Measurements from ENCODE around the gene FRMD4A.

The FRMD4A gene

DNA sequence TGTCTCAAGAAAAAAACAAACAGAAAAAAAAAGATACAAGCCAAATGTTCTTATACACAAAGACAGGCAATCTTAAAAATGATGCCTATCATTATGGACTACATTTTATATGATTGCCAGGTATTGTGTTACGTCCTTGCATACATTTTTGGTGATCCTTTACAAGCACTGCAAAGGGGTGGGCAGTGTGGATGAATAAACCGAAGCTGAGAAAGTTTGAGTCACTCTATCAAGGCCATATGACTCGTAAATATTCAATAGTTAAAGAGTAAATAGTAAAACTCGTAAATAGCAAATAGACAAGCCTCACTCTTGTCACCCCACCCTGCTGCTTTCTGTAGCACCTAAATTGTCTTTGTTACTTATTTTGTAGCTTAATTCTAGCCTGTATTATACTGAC, 326.2 kb downstream of the FRMD4A start:
- FAIRE-seq = no peak

DNA sequence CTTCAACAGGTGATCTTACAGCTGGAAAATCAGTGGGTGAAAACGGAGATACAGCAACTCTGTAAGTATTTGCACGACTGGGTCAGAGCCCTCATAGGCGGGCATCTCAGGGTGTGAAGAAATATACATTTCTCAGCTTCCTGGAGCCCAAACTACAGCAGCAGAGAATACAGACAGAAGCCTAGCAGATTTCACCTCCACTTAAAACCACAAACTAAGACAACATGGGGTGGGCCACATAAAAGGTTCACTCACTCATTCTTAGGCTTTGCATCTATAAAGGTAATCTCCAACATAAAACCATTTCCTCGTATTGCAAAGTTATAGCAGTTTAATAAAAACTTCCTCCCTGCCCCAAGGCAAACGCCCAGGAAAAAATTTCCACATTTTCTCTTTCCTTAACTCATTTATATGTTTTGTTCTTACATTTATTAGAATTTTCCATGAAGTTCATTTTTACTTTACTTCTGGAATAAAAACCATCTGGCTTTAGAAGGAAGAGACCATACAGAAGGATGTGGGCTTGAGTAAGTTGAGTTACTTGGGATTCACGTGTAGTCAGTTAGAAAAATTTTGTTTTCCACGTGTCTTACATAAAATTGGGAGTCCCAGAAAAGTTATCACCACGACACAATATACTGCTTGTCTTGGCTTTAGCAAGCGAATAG, 327.1 kb downstream of the FRMD4A start:
- FAIRE-seq = no peak

DNA sequence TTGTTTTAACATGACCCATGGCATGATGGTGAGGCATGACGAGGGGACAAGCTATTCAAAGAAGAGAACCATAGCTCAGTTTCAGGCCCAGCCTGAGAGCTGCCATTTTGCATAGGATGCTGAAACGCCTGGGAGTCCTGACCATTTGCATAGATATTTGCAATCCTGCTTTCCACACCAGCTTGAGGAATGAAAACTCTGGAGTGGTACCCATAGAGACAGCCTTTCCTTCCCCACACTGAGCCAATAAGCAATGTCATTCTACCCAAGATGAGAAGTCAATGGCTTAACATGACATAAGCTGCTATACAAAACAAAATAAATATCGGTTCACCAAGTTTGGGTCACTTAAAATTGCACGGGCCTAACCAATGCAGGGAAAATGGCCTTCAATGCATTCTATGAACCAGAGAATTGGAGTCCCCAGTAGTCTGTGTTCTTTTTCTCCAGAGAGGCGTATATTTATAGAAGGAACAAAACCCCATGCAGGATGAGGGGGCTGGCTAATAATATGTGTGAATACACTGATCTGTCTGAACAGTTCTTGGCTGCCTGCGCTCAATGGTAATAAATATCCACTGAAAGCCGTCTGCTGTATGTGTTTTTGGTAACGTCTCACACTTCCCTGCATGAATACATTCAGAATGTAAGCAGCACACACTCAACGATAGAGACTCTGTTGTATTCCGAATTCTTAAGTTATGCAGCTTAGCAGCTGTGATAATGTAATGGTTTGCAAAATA, 329.3 kb downstream of the FRMD4A start:
- FAIRE-seq = no peak

DNA sequence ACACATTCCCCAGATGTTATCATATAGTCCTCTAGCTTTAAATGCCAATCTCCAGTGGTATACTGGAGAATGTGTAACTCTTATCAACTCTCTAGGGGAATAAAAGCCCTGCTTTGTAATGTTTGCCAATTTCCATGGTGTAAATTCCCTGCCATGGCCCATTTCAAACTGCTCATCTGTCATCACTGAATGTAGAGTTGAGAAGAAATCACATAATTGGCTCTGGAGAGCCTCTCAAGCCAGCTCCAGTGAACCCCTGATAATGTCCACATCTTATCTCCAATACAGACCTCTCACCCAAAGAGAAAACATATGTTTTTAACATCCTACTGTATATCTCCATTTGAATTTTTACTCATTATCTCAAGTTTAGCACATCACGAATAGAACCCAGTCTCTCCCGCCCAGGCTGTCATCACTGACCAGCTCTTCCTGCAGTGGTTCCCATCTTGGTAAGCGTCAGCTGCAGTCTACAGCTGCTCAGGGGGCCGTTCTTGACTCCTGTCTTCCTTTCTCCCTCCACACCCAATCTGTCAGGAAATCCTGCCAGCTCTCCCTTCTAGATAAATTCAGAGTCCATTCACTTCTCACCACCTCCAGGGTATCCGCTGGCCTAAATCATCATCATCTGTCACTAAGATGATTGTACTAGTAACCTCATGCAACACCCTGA, 332.4 kb downstream of the FRMD4A start:
- no peak for FAIRE-seq

DNA sequence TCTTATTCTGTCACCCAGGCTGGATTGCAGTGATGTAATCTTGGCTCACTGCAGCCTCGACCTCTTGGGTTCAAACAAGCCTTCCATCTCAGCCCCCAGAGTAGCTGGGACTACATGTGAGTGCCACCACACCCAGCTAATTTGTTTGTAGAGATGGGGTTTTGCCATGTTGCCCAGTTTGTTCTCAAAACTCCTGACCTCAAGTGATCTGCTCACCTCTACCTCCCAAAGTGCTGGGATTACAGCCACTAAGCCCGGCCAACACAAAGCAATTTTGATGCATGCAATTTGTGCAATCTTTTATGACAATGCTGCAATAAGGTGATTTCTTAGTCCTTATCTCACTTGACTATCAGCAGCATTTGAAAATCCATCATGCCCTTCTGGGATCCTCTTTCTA, 333.1 kb downstream of the FRMD4A start:
- FAIRE-seq = no peak

DNA sequence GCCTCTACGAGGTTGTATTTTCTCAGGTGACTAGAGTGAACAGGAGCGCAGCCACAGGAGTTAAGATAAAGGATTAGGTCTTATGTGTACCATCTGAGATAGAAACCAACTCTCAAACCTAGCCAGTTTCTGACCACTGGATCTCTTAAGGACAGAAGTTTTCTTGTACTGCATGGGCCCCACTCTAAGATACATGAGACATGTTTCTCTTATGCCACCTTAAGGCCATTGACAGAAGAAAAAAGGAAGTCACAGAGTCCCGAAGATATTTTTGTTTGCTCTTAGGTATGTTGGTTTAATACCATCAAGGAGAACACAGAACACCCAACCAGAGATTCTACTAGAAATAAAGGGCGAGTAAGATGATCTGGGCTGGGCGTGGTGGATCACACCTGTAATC, 335.8 kb downstream of the FRMD4A start:
- FAIRE-seq = no peak

DNA sequence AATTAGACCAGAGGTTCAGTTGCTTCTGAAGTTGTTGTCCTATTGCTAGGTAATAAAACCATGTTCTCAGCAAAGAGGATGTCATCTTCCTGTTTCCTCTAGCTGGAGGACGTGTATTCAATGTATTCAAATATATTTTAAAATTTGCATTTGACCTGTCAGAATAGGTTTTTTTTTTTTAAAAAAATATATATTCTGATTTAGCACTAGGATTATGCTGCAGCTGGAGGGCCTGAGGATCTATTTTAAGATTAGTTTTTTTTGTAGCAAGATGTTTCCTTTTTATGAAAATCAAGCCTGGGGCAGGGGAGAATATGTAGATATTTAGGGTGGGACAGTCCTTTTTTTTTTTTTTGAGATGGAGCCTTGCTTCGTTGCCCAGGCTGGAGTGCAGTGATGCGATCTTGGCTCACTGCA, 337.0 kb downstream of the FRMD4A start:
- FAIRE-seq = no peak

DNA sequence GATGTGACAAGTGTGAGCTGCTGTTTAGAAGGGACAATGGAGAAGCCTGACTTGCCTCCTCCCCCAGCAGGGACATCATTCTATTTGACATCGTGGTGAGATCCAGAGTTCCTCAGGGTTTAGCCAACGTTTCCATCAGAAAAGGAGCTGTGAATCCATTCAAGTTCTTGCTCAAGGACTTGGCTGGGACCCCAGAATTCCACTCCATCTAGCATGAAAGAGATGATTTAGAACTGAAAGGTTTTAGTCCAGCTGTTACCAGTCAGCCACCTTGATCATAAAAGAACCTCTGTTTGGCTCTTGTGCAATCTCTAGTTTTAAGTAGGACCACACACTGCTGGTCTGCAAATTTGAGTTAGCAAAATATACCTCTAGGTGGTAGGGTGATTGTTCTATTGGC, 337.6 kb downstream of the FRMD4A start:
- FAIRE-seq = no peak

DNA sequence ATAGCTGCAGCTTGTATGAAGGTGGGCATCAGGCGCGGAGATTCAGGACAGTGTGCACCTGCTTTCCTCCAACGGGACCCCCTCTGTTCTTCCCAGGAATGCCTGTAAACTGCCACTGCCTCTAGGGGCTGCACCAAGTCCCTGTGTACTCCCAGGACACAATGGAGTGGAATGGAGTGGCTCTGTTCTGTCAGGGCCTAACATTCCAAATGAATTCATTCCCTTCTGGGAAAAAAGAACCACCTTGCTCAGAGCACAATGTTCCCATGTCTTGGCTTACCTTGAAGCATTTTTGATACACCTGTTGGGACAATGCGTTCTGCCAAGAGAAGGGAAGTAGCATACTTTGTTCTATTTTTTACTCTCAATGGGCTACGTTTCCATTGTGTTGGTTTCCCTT, 339.4 kb downstream of the FRMD4A start:
- no peak for FAIRE-seq

DNA sequence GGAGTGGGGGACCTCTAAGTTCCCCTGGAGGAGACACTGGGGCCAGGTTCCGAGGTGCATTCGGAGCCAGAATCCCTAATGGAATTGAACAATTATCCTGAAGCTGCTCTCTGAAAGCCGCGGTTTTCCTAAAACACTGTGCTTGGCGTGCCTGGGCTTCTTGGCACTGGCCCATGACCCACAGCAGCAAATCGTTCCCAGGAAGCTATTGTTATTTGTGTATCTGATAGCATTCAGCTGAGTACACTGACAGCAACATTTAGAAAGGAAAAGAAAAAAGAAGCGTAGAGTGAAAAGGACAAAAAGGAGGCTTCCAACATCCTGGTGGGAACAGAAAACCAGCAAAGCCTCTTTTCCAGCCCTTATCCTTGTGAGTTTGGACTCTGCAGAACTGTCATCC, 339.8 kb downstream of the FRMD4A start:
- no peak for FAIRE-seq

DNA sequence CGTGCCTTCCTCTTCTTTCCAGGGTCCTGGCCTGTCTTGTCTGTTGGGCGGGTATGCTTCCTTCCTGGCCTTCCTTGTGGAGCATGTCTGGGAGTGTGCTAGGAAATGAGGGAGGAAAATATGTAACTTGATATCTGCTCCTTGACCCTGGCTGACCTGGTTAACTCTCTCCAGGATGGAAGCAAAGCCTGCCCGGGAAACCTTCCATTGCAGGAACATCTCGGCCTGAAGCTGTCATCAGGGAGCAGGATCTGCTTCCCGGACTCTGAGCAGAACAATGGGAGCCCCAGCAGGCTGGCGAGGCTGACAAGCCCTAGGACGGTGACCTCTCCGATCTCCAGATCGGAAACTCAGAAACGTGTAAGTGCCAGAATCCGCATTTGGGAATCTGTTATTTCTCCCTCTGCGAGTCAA, 340.3 kb downstream of the FRMD4A start:
- FAIRE-seq = no peak

DNA sequence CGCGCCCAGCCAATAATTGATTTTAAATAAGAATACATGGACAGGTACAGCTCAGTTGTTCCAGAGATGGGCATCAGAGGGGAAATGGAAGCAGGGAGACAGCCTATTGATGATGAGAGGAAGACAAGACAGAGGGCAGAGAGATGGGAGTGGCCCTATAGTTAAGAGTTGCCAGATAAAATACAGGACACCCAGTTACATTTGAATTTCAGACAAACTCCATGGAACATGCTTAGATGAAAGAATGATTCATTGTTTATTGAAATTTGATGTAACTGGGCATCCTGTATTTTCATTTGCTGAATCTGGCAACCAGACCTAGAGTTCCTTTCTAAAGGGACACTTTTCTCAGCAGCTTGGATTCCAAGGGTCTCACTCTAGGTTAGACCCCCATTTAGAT, 341.1 kb downstream of the FRMD4A start:
- FAIRE-seq = no peak

DNA sequence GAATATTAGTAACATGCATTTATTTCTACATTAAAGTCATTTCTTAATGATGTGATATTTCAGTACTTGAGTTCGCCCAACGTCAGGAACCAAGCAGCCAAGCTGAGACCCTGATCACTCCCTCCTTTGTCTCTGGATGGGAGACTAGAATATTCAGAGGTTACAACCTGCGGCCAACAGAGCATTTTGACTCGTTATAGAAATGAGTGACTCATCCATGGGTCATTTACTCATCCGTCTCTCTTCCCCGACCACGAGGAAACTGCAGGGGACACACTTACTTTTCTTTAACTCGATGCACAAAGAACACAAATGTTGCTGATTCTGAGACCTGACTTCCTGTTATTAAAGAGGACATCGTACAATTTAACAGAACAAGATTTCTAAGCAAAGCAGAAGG, 343.3 kb downstream of the FRMD4A start:
- no peak for FAIRE-seq

DNA sequence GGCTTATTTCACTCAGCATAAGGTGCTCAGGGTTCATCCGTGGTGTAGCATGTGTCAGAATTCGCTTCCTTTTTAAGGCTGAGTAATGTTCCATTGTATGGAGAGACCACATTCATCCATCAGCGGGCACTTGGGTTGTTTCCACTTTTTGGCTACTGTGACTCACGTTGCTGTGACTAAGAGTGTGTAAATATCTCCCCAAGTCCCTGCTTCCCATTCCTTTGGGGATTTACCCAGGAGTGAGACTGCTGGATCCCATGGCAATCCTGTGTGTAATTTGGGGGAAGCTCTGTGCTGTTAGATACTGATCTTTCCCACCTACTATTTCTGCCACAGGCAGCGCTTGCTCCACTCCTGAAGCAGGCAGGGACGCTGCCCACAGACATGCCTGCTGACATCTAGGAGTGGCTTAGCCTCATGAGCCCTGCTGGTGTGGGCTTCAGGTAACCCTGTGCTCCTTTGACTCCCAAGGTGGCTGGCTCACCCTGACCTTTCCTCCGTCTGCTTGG, 346.0 kb downstream of the FRMD4A start:
- FAIRE-seq = no peak

DNA sequence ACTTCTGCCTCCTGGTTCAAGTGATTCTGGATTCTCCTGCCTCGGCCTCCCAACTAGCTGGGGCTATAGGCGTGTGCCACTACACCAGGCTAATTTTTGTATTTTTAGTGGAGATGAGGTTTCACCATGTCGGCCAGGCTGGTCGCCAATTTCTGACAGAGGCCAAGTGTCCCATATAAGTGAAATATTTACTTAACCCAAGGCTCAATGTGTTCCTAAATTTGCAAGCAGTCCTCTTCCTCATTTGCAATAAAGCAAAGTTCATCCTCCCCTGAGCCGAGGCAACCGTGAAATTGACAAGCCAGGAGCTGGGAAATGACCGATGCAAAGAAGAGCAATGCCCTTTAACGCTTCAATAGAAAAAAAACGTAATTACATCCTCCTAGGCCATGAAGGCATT, 347.7 kb downstream of the FRMD4A start:
- FAIRE-seq = no peak

DNA sequence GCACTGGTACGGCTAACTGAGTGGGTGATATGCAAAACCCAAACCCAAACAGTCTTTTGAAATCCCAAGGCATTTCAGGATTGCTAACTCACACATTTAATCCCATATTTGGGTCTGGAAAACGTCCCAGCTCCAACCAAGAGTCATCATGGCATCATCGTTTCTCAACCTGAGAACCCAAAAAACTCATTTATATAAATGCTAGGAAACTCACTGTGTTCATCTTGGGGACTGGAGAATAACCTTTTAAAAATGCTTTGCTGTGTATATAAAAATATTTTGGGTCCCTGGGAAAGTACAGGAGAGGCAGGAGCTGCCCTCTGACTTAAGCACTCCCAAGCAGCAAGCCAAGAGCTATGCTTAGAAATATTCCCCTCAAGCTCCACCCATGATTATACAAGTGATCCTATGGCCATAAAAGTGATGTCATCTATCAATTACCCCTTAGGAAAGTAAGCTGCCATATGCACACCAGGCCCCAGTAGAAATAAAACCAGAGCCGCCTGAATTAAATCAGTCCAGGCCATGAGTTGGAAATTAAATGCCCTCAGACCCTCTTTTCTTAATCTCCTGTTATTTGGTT, 352.1 kb downstream of the FRMD4A start:
- no peak for FAIRE-seq

DNA sequence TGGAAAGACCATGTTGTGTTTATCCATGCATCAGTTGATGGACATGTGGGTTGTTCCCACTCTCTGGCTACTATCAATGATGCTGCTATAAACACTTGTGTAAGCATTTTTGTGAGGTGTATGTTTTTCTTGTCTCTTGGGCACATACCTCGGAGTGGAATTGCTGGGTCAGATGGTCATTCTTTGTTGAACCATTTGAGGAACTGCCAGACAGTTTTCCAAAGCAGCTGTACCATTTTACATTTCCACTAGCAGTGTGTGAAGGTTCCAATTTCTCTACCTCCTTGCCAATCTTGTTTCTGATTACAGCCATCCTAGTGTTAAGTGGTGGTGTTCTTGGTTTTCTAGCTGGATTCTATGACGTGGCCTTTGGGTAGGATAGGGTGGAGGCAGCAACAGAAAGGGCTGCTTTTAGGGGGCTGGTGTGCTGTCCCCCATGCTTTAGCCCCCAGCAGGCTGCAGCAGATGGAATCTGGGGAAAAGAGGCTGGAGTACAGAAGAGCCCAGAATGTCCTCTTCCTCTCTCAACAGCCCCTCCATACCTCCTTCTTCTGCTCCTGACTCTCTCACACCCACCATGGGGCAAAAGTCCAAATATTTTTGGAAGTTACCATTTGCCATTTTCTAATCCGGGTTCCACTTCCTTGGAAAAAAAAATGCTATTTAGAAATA, 352.7 kb downstream of the FRMD4A start:
- FAIRE-seq = no peak

DNA sequence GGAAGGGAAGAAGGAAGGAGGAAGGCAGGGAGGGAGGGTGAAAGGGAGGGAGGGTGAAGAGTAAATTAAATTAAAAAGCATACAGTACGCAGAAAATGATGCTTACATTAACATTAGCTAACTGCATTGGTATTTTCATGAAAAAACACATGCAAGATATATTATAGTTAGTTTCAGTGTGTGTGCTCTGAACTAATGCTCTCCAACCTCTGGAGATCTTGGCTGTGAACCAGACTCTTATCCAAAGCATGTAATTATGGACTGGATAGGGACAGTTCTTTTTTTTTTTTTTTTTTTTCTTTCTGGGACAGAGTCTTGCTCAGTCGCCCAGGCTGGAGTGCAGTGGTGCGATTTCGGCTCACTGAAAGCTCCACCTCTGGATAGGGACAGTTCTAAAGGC, 357.0 kb downstream of the FRMD4A start:
- FAIRE-seq = no peak

DNA sequence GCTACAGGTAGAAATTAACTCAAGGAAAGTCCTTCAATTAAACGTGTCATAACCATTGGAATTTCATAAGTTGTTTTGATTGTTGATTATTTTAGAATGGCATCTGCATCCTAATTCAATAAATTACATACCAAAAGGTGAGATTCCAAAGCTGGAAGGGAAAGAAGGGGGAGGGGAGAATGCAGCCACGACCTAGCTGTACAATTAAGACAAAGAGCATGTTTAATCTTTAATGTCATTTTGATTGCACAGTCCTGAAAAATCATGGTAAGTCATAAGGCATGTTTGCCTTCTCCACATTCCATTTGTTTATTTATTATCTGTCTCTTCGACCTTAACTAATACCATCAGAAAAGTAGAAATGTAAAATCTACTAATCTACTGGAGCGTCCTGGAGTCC, 358.1 kb downstream of the FRMD4A start:
- FAIRE-seq = no peak

DNA sequence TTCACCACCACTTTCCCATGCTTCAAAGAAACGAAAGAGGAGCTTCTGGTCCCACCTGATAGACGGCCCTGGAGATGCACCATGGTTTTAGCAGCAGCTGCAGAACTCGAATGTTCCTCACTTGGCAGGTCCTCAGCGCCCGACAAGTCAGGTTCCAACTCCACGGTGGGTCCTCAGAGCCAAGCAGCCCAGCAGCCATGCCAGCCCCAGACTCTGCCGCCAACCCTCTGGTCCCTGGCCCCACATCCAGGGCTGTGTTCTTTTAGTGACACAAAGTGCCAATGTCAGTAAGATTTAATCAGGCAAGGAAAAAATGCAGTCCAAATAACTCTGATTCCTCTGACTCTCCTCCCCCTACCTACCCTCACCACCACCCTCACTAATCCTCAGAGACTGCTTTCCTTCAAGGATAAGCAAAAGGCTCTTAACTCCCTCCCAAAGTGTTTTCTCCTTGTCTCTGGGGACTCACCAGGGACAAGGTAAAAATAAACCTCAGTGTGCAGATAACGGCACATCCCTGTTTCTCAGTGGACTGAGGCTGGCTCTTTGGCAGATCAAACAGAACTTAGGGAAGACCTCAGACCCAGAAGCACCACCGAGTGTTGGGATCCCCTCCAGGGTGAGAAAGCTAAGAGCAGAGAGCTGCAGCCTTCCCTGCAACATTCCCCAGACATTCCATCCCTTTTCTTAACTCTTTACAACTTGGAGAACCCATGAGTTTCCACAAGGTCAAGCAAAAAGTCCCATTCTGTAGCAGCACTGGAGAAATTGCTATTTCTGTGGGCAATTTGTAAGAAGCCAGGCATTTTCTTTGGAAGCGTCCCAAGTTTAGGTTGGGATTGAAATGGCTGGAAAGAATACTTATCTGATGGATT, 358.9 kb downstream of the FRMD4A start:
- no peak for FAIRE-seq

DNA sequence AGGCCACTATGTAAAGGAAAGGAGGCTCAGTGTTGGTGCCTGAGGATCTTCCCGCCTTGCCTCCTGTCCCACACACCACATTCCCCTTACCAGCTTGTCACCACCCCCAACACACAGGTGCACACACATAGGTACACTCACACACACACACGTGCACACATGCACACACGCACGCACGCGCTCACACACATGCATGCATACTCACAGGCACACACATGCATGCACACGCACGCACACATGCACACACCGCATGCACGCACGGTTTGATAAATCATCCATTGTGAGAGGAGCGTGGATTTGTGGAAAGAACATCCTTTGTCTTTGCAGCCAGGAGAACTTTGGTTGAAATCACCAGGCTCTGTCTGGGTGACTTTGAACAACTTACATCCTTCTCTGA, 359.8 kb downstream of the FRMD4A start:
- FAIRE-seq = no peak
